Upper lobe of left lung (tissue), 4 donors: ENCODE results near the gene DIO1.

Experiments used
- CTCF ChIP-seq, 6 experiments: fragments of 450-650 bp in 4 of 6; fragments of 200-600 bp in 2 of 6; sonication (generic) in 2 of 6; IDR thresholded peaks; one replicate each; pipeline ENCODE4 v1.5.1; 2016 to 2019; ENCODE audit warnings: antibody characterized with exemption in 6 of 6
- EP300 ChIP-seq, 4 donors: sonication (generic); formaldehyde crosslinking; IDR thresholded peaks; one replicate each; pipeline ENCODE4 v1.5.1; 2017; ENCODE audit warnings: antibody characterized with exemption in 4 of 4, control low read depth in 2 of 4
- POLR2A ChIP-seq, 4 donors: fragments of 450-650 bp; IDR thresholded peaks; one replicate each; pipeline ENCODE4 v1.5.1; 2016 to 2017; ENCODE audit warnings: antibody characterized with exemption in 4 of 4, mild to moderate bottlenecking in 2 of 4

GRCh38 chr1:53862507-53862906 lies 31.5 kb upstream of the DIO1 start:
- TF ChIP-seq CTCF (IDR thresholded peaks at IDR 0.05) (no peak), EP300 (IDR thresholded peaks at IDR 0.05) (no peak), POLR2A (IDR thresholded peaks at IDR 0.05) (no peak)
